ENCODE measurements around the gene MUC13. TPM values are rescaled to one million over a fixed set of nuclear protein-coding genes. Genes with fewer than 3 reads are reported as not detected.

The MUC13 gene
- total RNA-seq, 2 experiments from 2014 or later = not detected

DNA sequence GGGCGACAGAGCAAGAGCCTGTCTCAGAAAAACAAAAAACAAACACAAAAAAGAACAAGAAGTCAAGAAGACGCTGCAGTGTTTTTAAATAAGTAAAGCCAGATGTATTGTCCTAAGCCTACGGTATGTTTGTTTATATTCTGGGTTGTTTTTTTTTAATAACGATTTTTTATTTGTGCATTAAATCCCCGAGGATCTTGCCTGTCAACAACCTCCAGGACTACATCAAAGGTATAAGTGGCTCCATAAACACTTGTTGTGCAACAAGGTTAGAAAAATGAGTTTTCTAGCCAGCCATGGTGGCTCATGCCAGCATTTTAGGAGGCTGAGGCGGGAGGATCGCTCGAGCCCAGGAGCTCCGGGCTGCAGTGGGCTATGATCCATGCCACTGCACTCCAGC is 73.5 kb downstream of the MUC13 start:
- POLR2A ChIA-PET = no interaction called here
- TF ChIP-seq, protein P1, sequence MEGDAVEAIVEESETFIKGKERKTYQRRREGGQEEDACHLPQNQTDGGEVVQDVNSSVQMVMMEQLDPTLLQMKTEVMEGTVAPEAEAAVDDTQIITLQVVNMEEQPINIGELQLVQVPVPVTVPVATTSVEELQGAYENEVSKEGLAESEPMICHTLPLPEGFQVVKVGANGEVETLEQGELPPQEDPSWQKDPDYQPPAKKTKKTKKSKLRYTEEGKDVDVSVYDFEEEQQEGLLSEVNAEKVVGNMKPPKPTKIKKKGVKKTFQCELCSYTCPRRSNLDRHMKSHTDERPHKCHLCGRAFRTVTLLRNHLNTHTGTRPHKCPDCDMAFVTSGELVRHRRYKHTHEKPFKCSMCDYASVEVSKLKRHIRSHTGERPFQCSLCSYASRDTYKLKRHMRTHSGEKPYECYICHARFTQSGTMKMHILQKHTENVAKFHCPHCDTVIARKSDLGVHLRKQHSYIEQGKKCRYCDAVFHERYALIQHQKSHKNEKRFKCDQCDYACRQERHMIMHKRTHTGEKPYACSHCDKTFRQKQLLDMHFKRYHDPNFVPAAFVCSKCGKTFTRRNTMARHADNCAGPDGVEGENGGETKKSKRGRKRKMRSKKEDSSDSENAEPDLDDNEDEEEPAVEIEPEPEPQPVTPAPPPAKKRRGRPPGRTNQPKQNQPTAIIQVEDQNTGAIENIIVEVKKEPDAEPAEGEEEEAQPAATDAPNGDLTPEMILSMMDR (conservative IDR thresholded peaks at IDR 0.05; ENCODE audit: low read length) = no peak
- TF ChIP-seq EZH2phosphoT487 (IDR thresholded peaks at IDR 0.05; ENCODE audit: borderline replicate concordance, low read depth, low read length) = no peak
- no peaks in the 10 kb centered on the region for H3K4me1 ChIP-seq (ENCODE audit: insufficient read depth, low read length, poor library complexity, severe bottlenecking)
- CTCF ChIA-PET (ENCODE audit: unreplicated experiment) = no interaction called here
- no peaks in the 10 kb centered on the region for H4K20me1 ChIP-seq (ENCODE audit: insufficient read depth, low read length)
- H3K4me3 ChIP-seq (ENCODE audit: low read depth, low read length, poor library complexity, severe bottlenecking) = no peak overlapping the region
- DNase-seq (ENCODE audit: low spot score) = no peak
- no peaks in the 10 kb centered on the region for H3K79me2 ChIP-seq (ENCODE audit: insufficient read depth, low read depth, low read length)
- no peaks in the 10 kb centered on the region for H3K9me3 ChIP-seq (ENCODE audit: low read length)
- no peak overlapping the region for H2AFZ ChIP-seq (ENCODE audit: low read length)
- intact Hi-C loops (cut with micrococcal nuclease; ENCODE audit: unreplicated experiment) = no loop called here
- no peak overlapping the region for H3K4me2 ChIP-seq (ENCODE audit: low read length)
- no peaks in the 10 kb centered on the region for H3K36me3 ChIP-seq (ENCODE audit: insufficient read depth, low read length)
- H3K27ac ChIP-seq (ENCODE audit: low read depth, low read length, poor library complexity, severe bottlenecking) = no peak overlapping the region
- no peaks in the 10 kb centered on the region for H3K9me2 ChIP-seq (ENCODE audit: insufficient read depth, low read length)
- no TSS peak for BruUV-seq (replicated peaks)

DNA sequence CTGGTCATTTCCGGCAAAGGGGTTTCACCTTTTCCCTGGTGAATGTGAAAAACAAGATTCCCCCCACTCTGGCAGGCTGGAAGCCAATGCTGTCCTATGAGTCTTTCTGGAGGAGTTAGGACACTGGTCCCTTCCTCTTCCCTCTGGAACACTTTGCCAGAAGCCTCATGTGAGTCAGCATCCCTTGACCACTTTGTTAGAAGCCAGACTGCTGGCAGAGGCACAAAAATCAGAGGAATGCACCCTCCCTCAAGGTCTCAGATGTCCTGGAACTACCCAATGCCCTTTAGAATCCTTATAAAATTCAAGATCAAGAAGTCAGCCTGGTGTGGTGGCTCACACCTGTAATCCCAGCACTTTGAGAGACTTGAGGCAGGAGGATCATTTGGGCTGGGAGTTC is 74.0 kb downstream of the MUC13 start:
- intact Hi-C loops (cut with micrococcal nuclease; ENCODE audit: unreplicated experiment) = no loop called here
- no peaks in the 10 kb centered on the region for H3K36me3 ChIP-seq (ENCODE audit: insufficient read depth, low read length)
- H4K20me1 ChIP-seq (ENCODE audit: insufficient read depth, low read length) = no peaks in the 10 kb centered on the region
- H2AFZ ChIP-seq (ENCODE audit: low read length) = no peak overlapping the region
- BruUV-seq (replicated peaks) = no TSS peak
- TF ChIP-seq EZH2phosphoT487 (IDR thresholded peaks at IDR 0.05; ENCODE audit: borderline replicate concordance, low read depth, low read length) = no peak
- TF ChIP-seq, protein P1 (conservative IDR thresholded peaks at IDR 0.05; ENCODE audit: low read length) = no peak
- DNase-seq (ENCODE audit: low spot score) = no peak
- no peaks in the 10 kb centered on the region for H3K9me2 ChIP-seq (ENCODE audit: insufficient read depth, low read length)
- H3K4me3 ChIP-seq (ENCODE audit: low read depth, low read length, poor library complexity, severe bottlenecking) = no peak overlapping the region
- no peaks in the 10 kb centered on the region for H3K9me3 ChIP-seq (ENCODE audit: low read length)
- no peaks in the 10 kb centered on the region for H3K4me1 ChIP-seq (ENCODE audit: insufficient read depth, low read length, poor library complexity, severe bottlenecking)
- no peak overlapping the region for H3K27ac ChIP-seq (ENCODE audit: low read depth, low read length, poor library complexity, severe bottlenecking)
- ChIA-PET CTCF (ENCODE audit: unreplicated experiment) (no interaction called here), POLR2A (no interaction called here)
- no peak overlapping the region for H3K4me2 ChIP-seq (ENCODE audit: low read length)
- H3K79me2 ChIP-seq (ENCODE audit: insufficient read depth, low read depth, low read length) = no peaks in the 10 kb centered on the region

DNA sequence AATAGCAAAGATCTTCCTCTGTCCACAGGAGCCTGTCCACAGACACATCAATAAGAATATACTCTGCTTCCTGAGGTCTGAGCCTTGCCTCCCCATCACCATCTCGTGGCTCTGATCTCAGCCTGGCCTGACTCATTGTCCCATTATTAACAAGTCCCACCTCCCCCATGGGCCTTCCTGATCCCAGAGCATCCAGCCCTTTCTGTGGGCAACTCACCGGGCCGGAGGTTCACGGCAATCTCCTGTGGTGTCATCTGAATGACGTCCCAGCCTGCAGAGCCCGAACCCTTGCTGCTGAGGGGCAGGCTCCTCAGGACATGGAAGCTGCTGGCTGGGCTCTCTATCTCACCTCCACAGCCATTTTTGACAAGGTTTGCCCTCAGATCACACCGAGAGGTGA is 75.5 kb downstream of the MUC13 start:
- Histone ChIP-seq H4K20me1 (ENCODE audit: insufficient read depth, low read length) (no peaks in the 10 kb centered on the region), H2AFZ (ENCODE audit: low read length) (no peak overlapping the region), H3K4me2 (ENCODE audit: low read length) (no peak overlapping the region), H3K36me3 (ENCODE audit: insufficient read depth, low read length) (no peaks in the 10 kb centered on the region), H3K4me3 (ENCODE audit: low read depth, low read length, poor library complexity, severe bottlenecking) (no peak overlapping the region), H3K9me3 (ENCODE audit: low read length) (no peaks in the 10 kb centered on the region), H3K9me2 (ENCODE audit: insufficient read depth, low read length) (no peaks in the 10 kb centered on the region), H3K79me2 (ENCODE audit: insufficient read depth, low read depth, low read length) (no peaks in the 10 kb centered on the region), H3K27ac (ENCODE audit: low read depth, low read length, poor library complexity, severe bottlenecking) (no peak overlapping the region), H3K4me1 (ENCODE audit: insufficient read depth, low read length, poor library complexity, severe bottlenecking) (no peaks in the 10 kb centered on the region)
- ChIA-PET CTCF (ENCODE audit: unreplicated experiment) (no interaction called here), POLR2A (no interaction called here)
- no peak for DNase-seq (ENCODE audit: low spot score)
- no peak for TF ChIP-seq EZH2phosphoT487 (IDR thresholded peaks at IDR 0.05; ENCODE audit: borderline replicate concordance, low read depth, low read length)
- TF ChIP-seq, protein P1 (conservative IDR thresholded peaks at IDR 0.05; ENCODE audit: low read length) = no peak
- intact Hi-C loops (cut with micrococcal nuclease; ENCODE audit: unreplicated experiment) = no loop called here
- no TSS peak for BruUV-seq (replicated peaks)
